Keratinocyte (primary cell): ENCODE measurements around the gene ANKHD1. TPM values are rescaled to one million over a fixed set of nuclear protein-coding genes. Genes with fewer than 3 reads are reported as not detected.

Experiments
- DNase-seq: peaks from one replicate; pipeline ENCODE4 v3.0.0-alpha.2; 2011; ENCODE audit warnings: low read depth, missing footprints, low spot score
- FAIRE-seq: peaks from 2 replicates; lab custom pipeline; 2011; peaks lifted over from hg19 to GRCh38; lab: Jason Lieb, UNC
- H2AFZ ChIP-seq: 2 replicates; pipeline ENCODE4 v1.6.0; 2012; ENCODE audit warnings: low read length, control low read depth, inconsistent platforms; ENCODE audit not compliant: control insufficient read depth
- H3K27ac ChIP-seq: 2 replicates; pipeline ENCODE4 v1.5.1; 2011; ENCODE audit warnings: low read length; ENCODE audit not compliant: control insufficient read depth, insufficient read depth
- H3K27me3 ChIP-seq: 3 replicates; pipeline ENCODE4 v1.6.0; 2011; ENCODE audit warnings: low read length; ENCODE audit not compliant: control insufficient read depth, insufficient read depth; ENCODE audit errors: extremely low read depth
- H3K36me3 ChIP-seq, 2 experiments: 2 replicates in 1 of 2; 3 replicates in 1 of 2; pipeline ENCODE4 v1.5.1; 2011; ENCODE audit warnings: low read length in 2 of 2, mild to moderate bottlenecking in 1 of 2; ENCODE audit not compliant: control insufficient read depth in 2 of 2, insufficient read depth in 2 of 2; ENCODE audit errors: extremely low read depth in 1 of 2
- H3K4me1 ChIP-seq: 3 replicates; pipeline ENCODE4 v1.5.1; 2011; ENCODE audit warnings: low read length; ENCODE audit not compliant: control insufficient read depth, insufficient read depth; ENCODE audit errors: extremely low read depth
- H3K4me2 ChIP-seq: 3 replicates; pipeline ENCODE4 v1.6.0; 2011; ENCODE audit warnings: low read depth, low read length; ENCODE audit not compliant: control insufficient read depth, insufficient read depth; ENCODE audit errors: extremely low read depth
- H3K4me3 ChIP-seq, 3 experiments: fragments of 200-600 bp in 1 of 3; sonication (generic) in 1 of 3; 2 replicates in 2 of 3; 3 replicates in 1 of 3; pipeline ENCODE4 v1.5.1; 2011 to 2016; ENCODE audit warnings: low read length in 3 of 3, mild to moderate bottlenecking in 3 of 3, control low read depth in 2 of 3, inconsistent platforms in 1 of 3, low read depth in 1 of 3, mixed read lengths in 1 of 3, mixed run types in 1 of 3, moderate library complexity in 1 of 3; ENCODE audit not compliant: control insufficient read depth in 2 of 3, insufficient read depth in 2 of 3; ENCODE audit errors: extremely low read depth in 1 of 3
- H3K79me2 ChIP-seq: 2 replicates; pipeline ENCODE4 v1.6.0; 2012; ENCODE audit warnings: low read length; ENCODE audit not compliant: control insufficient read depth, insufficient read depth
- H3K9ac ChIP-seq: 3 replicates; pipeline ENCODE4 v1.6.0; 2011; ENCODE audit warnings: low read length; ENCODE audit not compliant: control insufficient read depth, insufficient read depth; ENCODE audit errors: extremely low read depth
- H3K9me1 ChIP-seq: 3 replicates; pipeline ENCODE4 v1.6.0; 2011; ENCODE audit warnings: low read length; ENCODE audit not compliant: control insufficient read depth, insufficient read depth; ENCODE audit errors: extremely low read depth
- H3K9me3 ChIP-seq: 2 replicates; pipeline ENCODE4 v1.5.1; 2012; ENCODE audit warnings: low read depth, low read length; ENCODE audit not compliant: control insufficient read depth
- H4K20me1 ChIP-seq: 3 replicates; pipeline ENCODE4 v1.6.0; 2011; ENCODE audit warnings: low read length; ENCODE audit not compliant: control insufficient read depth, insufficient read depth; ENCODE audit errors: extremely low read depth
- EZH2 ChIP-seq: IDR thresholded peaks from one replicate; pipeline ENCODE4 v1.6.1; 2012; ENCODE audit warnings: inconsistent platforms, mild to moderate bottlenecking, low read length, moderate library complexity
- dilution Hi-C: fragments of 300-500 bp; cut with MboI; formaldehyde crosslinking; loops from one replicate; pipeline ENCODE4 v1.7.0; 2020; ENCODE audit warnings: low sequenced_read_pairs; ENCODE audit not compliant: extremely low pct_ligation_motif_present
- polyA plus RNA-seq, 5 experiments: library from polyadenylated mRNA; depleted of rRNA in 3 of 5; stranded (reverse) in 3 of 5; stranded (forward) in 1 of 5; unstranded in 1 of 5; fragments of >200 nt; gene quantifications; 1 replicate in 1 of 5; 2 replicates in 3 of 5; 3 replicates in 1 of 5; pipeline versions ENCODE4 v1.2.1 to v1.2.3, GENCODE V29; 2011 to 2012; ENCODE audit warnings: missing spikeins in 2 of 5, low read depth in 1 of 5, low replicate concordance in 1 of 5
- TF ChIP-seq, protein P1 (sequence below), 3 experiments: IDR thresholded peaks in 1 of 3; conservative IDR thresholded peaks in 1 of 3; optimal IDR thresholded peaks in 1 of 3; 2 replicates in 2 of 3; 3 replicates in 1 of 3; pipeline versions ENCODE3 to v1.5.1; 2011; ENCODE audit warnings: low read length in 3 of 3, mild to moderate bottlenecking in 3 of 3, moderate library complexity in 2 of 3, control low read depth in 1 of 3, inconsistent platforms in 1 of 3; ENCODE audit not compliant: insufficient read depth in 2 of 3; ENCODE audit errors: extremely low read depth in 1 of 3

The ANKHD1 gene
- polyA plus RNA-seq, 1 donor (not counting 4 experiments of a cell fraction or from before 2014, with no cell fraction given), result 65.9 TPM

GRCh38 chr5:140361901-140362300, 39.7 kb upstream of the ANKHD1 start:
- Histone ChIP-seq H3K4me1 (peaks cover 31% of the 10 kb centered on the region), H3K36me3 (no peaks in the 10 kb centered on the region), H3K27me3 (no peaks in the 10 kb centered on the region), H3K79me2 (no peaks in the 10 kb centered on the region), H3K9me3 (no peaks in the 10 kb centered on the region), H3K9me1 (peaks cover 4% of the 10 kb centered on the region), H3K4me3 (no peak overlapping the region), H2AFZ (no peak overlapping the region), H3K27ac (no peak overlapping the region), H3K9ac (no peak overlapping the region), H4K20me1 (no peaks in the 10 kb centered on the region), H3K4me2 (no peak overlapping the region)
- no peak for TF ChIP-seq EZH2
- TF ChIP-seq, protein P1, sequence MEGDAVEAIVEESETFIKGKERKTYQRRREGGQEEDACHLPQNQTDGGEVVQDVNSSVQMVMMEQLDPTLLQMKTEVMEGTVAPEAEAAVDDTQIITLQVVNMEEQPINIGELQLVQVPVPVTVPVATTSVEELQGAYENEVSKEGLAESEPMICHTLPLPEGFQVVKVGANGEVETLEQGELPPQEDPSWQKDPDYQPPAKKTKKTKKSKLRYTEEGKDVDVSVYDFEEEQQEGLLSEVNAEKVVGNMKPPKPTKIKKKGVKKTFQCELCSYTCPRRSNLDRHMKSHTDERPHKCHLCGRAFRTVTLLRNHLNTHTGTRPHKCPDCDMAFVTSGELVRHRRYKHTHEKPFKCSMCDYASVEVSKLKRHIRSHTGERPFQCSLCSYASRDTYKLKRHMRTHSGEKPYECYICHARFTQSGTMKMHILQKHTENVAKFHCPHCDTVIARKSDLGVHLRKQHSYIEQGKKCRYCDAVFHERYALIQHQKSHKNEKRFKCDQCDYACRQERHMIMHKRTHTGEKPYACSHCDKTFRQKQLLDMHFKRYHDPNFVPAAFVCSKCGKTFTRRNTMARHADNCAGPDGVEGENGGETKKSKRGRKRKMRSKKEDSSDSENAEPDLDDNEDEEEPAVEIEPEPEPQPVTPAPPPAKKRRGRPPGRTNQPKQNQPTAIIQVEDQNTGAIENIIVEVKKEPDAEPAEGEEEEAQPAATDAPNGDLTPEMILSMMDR (optimal IDR thresholded peaks at IDR 0.05 in 1 of 3, IDR thresholded peaks at IDR 0.05 in 1 of 3, conservative IDR thresholded peaks at IDR 0.05 in 1 of 3; ENCODE audit: extremely low read depth in 1 of 3, insufficient read depth in 2 of 3, low read length in 3 of 3), result no peak
- FAIRE-seq (no peak), DNase-seq (no peak)
- dilution Hi-C loops, result no loop called here

DNA sequence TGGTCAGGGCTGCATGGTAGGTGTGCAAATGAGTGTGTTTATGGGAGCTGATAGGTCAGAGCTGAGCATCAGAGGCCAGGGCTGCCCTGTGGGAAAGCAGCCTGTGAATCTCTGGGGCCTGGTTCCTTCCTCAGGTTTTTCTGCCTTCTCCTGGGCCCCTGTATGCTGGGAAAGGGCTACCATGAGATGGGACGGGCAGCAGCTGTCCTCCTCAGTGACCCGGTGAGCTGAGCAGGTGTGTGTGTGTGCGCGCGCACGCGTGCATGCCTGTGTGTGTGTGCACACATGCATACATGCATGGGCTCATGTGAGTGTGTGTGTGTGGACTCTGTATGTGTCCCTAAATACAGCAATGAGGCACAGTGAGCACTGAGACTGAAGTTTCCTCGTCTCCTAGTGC, 39.3 kb upstream of the ANKHD1 start:
- FAIRE-seq (no peak), DNase-seq (no peak)
- no peak overlapping the region for H3K9ac ChIP-seq
- H3K79me2 ChIP-seq, result no peaks in the 10 kb centered on the region
- no peak overlapping the region for H3K4me3 ChIP-seq
- dilution Hi-C loops, result no loop called here
- H3K9me1 ChIP-seq, result peaks cover 4% of the 10 kb centered on the region
- H3K36me3 ChIP-seq, result no peaks in the 10 kb centered on the region
- no peak overlapping the region for H2AFZ ChIP-seq
- peaks cover 31% of the 10 kb centered on the region for H3K4me1 ChIP-seq
- H4K20me1 ChIP-seq, result no peaks in the 10 kb centered on the region
- H3K27ac ChIP-seq, result no peak overlapping the region
- no peak overlapping the region for H3K4me2 ChIP-seq
- no peaks in the 10 kb centered on the region for H3K27me3 ChIP-seq
- TF ChIP-seq EZH2, result no peak
- TF ChIP-seq, protein P1 (optimal IDR thresholded peaks at IDR 0.05 in 1 of 3, IDR thresholded peaks at IDR 0.05 in 1 of 3, conservative IDR thresholded peaks at IDR 0.05 in 1 of 3; ENCODE audit: extremely low read depth in 1 of 3, insufficient read depth in 2 of 3, low read length in 3 of 3), result no peak
- no peaks in the 10 kb centered on the region for H3K9me3 ChIP-seq
